A673 (cell line): ENCODE data around the gene AKAP6.

Experiments used
- EZH2 ChIP-seq: fragments of 200-600 bp; sonication (generic); IDR thresholded peaks from 2 replicates; pipeline ENCODE4 v1.6.1; 2017; ENCODE audit warnings: borderline replicate concordance, low read depth, mild to moderate bottlenecking, mixed read lengths, antibody characterized with exemption, low read length; ENCODE audit not compliant: poor library complexity, severe bottlenecking
- TF ChIP-seq, protein P1 (sequence below): fragments of 300-800, 200-600 bp; sonication (generic); conservative IDR thresholded peaks from 2 replicates; pipeline ENCODE4 v1.5.1; 2017; ENCODE audit warnings: low read depth, mild to moderate bottlenecking, antibody characterized with exemption, low read length, moderate library complexity, mixed read lengths

DNA sequence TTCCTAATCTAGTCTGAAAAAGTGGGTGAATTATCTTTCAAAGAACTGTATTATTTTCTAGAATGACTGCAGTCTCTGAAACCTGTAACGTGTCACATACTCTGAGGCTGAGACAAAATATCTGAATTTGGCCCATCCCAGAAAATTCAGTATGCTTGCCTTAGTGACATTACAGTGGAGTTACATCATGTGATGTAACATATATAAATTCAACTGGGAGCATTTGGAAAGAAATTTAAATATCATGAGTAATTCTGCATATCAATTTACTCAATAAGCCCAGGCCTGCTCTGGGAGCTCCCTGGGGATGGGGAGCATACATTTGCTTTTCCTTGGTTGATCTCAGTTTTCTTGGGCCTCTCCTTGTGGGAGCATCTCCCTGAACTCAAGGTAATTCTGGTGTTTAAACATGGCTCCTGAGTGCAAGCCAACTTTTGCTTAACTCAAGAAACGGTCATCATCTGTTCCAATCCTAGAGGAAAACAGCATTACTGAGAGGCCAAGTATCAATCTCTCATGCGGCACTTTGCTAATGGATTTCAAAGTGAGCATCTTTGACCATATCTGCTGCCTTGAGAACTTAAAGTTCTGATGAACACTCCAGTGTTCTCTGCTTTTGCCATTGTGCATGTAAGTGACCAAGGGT, 54.4 kb downstream of the AKAP6 start:
- TF ChIP-seq, protein P1, sequence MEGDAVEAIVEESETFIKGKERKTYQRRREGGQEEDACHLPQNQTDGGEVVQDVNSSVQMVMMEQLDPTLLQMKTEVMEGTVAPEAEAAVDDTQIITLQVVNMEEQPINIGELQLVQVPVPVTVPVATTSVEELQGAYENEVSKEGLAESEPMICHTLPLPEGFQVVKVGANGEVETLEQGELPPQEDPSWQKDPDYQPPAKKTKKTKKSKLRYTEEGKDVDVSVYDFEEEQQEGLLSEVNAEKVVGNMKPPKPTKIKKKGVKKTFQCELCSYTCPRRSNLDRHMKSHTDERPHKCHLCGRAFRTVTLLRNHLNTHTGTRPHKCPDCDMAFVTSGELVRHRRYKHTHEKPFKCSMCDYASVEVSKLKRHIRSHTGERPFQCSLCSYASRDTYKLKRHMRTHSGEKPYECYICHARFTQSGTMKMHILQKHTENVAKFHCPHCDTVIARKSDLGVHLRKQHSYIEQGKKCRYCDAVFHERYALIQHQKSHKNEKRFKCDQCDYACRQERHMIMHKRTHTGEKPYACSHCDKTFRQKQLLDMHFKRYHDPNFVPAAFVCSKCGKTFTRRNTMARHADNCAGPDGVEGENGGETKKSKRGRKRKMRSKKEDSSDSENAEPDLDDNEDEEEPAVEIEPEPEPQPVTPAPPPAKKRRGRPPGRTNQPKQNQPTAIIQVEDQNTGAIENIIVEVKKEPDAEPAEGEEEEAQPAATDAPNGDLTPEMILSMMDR = no peak
- no peak for TF ChIP-seq EZH2
